Stimulated activated CD8-positive, alpha-beta memory T cell treated with anti-CD3 and anti-CD28 coated beads, Interleukin-7, amount 100 ng/mL, for 48 hours (primary cell): ENCODE measurements around the gene NUTF2.
A peak's percentile ranks its signal among the peaks of the same experiment; 100 is the strongest.
"Not testable (repeated sequence)": the region's sequence is repeated elsewhere in the genome, so short reads cannot be mapped to it uniquely, and the experiment has no call there.

Experiments
- DNase-seq, 2 donors: peaks; one replicate each; pipeline ENCODE4 v3.0.0-alpha.2; 2020; ENCODE audit warnings: low read depth in 1 of 2; ENCODE audit errors: extremely low read depth in 1 of 2

The NUTF2 gene

DNA sequence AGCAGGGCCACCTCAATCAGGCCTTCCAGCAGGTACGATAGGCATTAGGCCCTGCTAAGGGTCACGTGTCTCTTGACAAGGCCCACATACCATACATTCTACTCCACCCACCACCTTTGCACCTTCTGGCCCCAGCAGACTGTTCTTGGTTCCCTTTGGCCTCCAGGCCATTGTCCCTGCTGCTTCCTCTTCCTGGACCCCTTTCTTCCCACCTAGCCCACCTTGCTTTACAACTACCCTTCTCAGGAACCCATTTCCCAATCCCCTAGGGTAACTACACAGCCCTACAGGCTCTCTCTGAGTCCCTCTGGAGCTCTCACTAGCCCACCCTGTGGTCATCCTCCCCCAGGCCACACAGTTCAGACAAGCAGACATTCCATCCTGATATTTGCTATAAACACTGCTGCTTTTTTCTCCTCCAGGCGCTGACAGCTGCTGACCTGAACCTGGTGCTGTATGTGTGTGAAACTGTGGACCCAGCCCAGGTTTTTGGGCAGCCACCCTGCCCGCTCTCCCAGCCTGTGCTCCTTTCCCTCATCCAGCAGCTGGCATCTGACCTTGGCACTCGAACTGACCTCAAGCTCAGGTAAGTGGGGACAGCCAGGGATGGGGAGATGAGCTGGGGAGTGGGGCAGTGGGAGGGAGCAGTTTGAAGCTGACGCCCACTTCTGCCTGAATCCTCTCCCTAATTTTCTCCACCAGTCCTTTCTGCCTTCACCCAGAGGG, 36.6 kb downstream of the NUTF2 start:
- DNase-seq: no peak

DNA sequence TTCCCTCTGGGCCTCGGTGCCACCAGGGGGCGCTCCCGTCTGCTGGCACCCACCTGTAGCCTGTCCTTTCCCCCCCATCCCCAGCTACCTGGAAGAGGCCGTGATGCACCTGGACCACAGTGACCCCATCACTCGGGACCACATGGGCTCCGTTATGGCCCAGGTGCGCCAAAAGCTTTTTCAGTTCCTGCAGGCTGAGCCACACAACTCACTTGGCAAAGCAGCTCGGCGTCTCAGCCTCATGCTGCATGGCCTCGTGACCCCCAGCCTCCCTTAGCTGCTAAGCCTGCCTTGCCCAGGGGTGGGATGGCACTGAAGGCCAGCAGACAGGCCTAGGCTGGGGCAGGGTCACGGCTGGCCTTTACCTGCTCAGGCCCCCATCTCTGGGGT, 37.1 kb downstream of the NUTF2 start:
- peak; percentile 42 to 43 for DNase-seq

DNA sequence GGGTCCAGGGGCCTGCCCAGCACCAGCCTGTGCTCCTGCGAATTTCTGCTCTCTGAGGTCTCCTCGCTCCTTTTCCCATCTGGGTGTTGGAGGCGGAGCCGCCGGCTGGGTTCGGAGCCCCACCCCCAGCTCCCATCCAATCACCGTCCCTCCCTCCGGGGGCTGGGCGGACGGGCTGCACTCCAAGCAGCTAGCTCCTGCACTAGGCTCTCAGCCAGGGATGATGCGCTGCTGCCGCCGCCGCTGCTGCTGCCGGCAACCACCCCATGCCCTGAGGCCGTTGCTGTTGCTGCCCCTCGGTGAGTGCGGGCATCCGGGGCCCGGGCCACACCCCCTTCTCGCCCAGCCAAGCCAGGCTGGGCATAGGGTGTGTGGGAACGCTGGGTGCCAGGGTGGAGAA, 38.0 kb downstream of the NUTF2 start, which contains the start of gene NRN1L:
TSS of gene NRN1L (plus strand) at position 202 of the 400 bp plus-strand sequence. CDS start at position 221, 19 bp downstream.
- no peak for DNase-seq

DNA sequence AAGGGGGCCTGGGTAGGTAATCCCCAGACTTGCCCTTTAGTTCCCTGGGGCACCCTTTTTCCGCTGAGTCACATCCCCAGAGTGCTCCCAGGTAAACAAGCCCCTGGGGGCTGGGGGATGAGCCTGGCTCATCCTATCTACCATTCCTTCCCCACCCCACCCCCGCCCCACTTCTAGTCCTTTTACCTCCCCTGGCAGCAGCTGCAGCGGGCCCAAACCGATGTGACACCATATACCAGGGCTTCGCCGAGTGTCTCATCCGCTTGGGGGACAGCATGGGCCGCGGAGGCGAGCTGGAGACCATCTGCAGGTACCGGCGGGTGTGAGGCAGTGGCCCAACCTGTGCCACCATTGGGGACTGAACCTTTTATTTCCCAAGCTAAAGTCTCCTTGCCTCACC, 38.8 kb downstream of the NUTF2 start:
- DNase-seq: no peak

DNA sequence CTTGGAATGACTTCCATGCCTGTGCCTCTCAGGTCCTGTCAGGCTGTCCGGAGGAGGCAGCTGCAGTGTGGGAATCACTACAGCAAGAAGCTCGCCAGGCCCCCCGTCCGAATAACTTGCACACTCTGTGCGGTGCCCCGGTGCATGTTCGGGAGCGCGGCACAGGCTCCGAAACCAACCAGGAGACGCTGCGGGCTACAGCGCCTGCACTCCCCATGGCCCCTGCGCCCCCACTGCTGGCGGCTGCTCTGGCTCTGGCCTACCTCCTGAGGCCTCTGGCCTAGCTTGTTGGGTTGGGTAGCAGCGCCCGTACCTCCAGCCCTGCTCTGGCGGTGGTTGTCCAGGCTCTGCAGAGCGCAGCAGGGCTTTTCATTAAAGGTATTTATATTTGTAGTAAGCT, 39.2 kb downstream of the NUTF2 start:
- no peak for DNase-seq

DNA sequence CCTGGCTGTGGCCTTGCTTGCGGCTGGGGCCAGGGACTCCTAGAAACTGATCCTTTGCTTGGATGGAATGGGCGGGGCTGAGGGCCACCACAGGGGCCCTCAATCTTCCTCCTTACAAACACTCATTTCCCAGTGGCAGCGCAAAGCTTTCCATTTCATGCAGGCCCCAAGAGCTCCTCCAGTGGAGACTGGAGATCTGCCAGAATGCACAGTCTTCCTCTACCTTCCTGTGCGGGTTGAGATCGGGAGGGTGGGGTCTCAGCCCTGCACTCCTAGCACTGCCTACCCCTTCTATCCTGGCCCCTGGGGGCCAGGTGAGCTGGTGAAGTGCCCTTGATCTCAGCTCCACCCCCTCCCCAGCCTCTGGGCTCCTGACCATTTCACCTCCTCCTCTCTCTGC, 39.7 kb downstream of the NUTF2 start:
- DNase-seq: no peak

DNA sequence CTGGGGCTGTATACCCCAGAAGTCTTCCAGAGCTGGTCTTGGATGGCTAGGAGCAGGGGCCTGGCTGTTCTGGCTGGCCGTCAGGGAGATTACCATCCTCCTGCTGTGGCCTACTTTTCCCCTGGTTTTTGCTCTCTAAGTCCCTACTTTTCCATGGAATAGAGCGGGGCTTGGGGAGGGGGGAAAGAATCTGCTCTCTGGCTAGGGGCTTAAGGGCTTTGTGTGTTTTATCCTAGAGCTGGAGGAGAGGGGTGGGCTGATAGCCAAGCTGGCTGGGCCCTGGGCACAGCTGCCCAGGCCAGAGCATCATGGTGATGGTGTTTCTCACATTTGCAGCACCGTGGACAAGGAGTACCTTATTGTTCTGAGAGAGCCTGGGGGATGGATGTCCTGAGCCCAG, 41.6 kb downstream of the NUTF2 start:
- no peak for DNase-seq

DNA sequence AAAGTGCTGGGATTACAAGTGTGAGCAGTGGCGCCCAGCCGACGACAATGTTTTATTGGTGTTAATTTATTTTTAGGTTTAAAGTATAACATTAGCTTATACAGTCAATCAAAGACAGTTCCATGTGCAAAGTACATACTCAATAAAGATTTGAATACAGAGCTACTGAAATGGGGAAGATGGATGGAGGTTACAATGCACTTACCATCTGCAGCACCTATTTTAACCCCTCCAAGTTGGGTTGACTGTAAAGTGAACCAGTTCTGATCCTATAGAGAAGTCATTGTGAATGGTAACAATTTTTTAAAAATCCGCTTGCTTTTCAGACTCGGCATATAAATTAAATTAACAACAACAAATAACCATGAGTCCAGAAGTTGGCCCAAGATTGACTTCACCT, 45.6 kb downstream of the NUTF2 start:
- no peak for DNase-seq

DNA sequence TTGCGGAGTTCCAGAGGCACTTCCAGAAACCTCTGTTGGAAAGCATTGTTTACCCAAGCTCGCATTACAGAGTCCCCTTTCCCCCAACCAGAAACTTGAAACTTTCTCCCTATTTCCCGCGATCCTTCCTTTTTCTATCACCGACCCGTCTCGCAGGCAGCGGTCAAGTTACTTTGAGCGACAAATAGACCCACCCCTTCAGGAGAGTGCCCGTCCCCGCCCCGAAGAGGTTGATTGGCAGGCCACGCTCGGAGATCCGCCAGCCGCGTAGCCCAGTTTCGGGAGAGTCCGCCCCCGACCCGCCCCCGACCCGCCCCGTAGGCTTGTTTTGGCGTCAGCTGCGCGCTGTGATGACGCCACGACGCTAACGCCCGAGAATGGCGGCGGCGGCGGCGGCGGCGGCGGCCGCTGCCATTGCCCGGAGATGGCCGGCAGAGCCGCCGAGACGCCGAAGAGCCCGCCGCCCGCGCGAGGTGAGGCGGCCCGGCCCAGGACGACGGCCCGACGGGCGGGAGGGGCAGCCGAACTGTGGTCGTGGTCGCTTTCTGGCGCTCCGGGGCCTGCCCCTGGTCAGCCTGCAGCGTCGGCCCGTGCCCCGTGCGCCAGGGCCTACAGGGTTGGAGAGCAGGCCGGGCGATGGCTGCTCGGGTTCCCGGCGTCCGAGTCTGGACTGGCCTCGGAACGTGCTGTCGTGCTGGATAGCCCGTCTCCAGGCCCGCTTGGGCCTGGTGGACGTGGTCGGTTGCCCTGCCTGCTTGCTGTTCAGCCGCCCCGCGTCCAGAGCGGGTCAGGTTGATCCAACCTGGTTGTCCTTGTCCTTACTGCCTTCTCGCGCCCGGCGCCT, 46.4 kb downstream of the NUTF2 start, which contains the start of gene PSKH1:
TSS of gene PSKH1 (plus strand) at position 356 of the 844 bp plus-strand sequence. CDS start 15,496 bp downstream, outside the sequence.
- DNase-seq: peak; percentile 87 to 94

DNA sequence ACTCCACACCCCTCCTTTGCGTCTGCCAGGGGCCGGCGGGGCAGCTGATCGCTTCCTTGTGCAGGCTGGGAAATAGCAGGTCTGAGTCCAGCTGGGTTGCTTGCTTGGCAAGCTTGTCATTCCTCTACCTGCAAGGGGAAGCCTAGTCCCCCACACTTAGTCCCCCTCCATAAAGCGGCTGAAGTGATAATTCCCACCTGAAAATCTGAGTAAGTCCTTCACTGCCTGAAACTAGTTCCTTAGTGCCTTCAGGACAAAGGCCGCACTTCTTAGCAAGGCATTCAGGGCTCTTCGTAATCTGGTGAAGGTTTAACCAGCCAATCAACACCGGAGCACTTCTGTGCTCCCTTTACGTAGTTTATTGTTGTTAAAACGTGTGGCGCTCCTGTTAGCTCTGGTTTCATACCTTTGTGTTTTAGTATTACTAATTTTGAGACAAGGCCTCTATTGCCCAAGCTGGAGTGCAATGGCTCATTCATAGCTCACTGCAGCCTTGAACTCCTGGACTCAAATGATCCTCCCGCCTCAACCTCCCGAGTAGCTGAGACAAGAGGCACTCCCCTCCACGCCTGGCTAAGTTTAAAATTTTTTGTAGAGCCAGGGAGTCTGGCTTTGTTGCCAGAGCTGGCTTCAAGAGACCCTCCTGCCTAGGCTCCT, 47.1 kb downstream of the NUTF2 start:
- no peak for DNase-seq

DNA sequence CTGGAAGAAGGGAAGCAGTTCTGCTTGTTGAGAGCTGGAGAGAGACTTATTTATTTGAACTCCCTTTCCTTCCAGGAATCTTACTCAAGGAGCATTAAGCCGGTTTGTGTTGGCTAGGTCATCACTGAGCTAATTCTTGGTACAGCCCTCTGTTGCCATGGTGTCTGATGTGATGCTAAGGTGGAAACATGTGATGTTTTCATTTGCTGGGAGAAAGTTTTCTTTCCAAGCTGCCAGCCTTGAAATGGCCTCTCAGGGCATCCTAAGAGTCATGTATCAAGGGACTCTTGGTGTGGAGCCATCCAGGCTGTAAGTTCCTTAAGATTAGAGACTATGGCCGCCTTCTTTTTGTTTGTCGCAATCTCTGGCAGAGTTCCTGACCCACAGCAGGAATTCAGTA, 50.5 kb downstream of the NUTF2 start:
- DNase-seq: no peak

DNA sequence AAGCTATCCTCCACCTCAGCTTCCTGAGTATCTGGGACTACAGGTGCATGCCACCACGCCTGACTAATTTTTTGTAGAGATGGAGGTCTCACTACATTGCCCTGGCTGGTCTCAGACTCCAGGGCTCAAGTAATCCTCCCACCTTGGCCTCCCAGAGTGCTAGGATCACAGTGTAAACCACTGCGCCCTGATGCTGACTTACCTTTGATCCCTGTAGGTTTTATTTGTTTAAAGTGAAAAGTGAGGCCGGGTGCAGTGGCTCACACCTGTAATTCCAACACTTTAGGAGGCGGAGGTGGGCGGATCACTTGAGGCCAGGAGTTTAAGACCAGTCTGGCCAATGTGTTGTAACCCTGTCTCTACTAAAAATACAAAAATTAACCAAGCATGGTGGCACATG, 55.0 kb downstream of the NUTF2 start:
- DNase-seq: no peak

DNA sequence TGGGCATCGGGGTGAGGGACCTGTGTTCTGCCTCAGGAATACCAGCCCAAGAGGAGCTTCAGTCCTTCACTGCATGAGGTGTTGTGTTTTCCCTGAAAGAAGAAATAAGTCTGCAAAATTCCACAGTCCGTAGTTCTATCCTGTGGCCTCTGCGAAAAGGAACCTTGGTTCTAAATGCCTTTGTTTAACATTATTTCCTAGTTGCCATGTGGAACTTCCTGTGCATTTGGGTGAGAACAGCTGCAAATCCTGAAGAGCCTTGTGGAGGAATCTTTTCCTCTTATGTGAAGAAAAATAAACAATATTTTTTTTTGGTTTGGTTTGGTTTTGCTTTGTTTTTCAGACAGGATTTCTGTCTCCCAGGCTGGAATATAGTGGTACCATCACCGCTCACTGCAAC, 56.1 kb downstream of the NUTF2 start:
- no peak for DNase-seq

DNA sequence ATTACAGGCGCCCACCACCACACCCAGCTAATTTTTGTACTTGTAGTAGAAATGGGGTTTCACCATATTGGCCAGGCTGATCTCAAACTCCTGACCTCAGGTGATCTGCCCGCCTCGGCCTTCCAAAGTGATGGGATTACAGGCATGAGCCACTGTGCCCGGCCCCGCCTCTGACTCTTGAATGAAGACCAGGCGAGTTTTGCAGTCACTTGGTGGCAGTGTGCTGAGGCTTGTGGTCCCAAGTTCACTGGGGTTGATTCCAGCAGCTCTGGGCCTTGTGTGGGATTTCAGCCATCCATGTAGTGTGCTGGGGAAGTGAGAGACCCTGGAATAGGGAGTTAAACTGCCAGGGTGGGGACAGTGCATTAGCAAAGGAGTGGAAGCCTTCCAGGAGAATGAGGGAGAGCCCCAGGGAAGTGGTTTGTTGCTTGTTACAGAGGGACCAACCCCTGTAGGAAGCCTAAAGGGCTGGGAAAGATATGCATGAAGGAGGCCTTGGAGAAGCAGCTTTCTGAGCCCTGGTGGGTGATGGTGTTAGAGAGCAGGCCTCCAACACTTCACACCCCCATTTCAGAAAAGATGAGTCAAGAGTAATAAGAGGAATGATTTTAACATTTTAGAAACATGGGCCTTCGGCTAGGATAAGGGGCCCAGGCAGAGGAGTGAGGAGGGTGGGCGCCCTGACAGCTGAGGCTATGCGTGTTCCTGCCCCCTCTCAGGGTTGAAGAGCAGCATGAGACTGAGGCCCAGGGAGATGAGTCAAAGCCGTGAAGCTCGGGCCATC, 60.9 kb downstream of the NUTF2 start:
- DNase-seq: no peak

DNA sequence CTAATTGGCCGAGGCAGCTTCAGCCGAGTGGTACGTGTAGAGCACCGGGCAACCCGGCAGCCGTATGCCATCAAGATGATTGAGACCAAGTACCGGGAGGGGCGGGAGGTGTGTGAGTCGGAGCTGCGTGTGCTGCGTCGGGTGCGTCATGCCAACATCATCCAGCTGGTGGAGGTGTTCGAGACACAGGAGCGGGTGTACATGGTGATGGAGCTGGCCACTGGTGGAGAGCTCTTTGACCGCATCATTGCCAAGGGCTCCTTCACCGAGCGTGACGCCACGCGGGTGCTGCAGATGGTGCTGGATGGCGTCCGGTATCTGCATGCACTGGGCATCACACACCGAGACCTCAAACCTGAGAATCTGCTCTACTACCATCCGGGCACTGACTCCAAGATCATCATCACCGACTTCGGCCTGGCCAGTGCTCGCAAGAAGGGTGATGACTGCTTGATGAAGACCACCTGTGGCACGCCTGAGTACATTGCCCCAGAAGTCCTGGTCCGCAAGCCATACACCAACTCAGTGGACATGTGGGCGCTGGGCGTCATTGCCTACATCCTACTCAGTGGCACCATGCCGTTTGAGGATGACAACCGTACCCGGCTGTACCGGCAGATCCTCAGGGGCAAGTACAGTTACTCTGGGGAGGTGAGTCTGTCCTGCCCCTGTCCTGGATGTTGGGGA, 62.5 kb downstream of the NUTF2 start:
- DNase-seq: no peak

DNA sequence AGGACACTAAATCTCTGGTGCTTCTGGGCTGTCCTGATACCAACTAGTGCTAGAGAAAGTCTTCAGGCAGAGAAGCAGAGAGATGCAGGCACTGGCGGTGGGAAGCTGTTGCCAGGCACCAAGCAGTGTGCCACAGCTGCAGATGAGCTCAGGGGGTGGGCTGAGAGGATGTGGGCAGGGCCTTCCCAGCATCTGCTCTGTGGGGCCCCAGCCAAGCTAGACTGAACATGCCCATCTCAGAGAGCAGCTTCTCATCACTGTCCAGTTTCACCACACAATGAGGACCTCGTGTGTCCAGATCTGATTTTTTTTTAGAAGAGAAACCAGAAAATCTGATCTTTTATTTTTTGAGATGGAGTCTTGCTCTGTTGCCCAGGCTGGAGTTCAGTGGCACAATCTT, 63.4 kb downstream of the NUTF2 start:
- no peak for DNase-seq

DNA sequence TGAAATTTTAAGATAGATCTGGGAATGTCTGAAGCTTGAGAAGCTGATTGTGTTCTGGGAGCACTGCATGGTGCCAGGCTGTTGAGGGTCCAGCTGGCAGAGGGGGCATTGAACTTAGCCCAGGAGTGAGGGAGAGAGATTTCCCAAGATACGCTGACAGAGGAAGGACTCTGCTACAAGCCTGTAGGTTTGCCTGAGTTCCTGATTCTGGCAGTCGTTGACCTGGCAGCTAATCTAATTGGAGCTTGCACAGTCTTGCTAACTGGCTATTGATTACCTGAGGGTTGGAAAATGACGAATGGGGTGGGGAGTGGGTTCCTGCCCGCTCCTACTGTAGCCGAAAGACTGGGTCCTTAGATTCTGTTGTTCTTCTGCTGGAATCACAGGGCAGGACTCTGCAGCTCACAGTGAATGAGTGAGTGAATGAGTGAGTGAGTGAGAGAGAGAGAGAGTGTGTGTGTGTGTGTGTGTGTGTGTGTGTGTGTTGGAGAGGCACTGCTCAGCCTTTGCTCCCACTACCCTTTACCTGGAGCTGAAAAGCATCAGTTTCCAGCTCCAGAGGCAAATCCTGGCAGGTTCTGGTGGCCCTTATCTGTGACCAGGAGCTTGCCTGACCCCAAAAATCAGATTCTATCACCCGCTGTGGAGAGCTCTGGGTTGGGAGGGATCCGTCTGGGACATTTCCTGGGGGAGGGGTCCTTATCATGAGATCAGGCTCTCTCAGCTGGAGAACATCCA, 68.2 kb downstream of the NUTF2 start:
- no peak for DNase-seq

DNA sequence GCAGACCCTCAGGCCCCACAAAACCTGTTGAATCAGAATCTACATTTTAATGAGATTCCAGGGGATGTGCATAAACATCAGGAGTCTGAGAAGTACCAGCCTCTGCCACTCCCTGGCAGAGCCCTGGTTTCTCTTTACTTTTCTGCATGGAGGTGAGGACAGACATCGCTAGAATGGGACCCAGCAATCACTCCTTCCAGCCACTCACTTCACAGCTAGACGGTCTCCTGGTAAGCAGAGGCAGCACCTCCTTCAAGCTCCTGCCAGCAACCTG, 68.7 kb downstream of the NUTF2 start:
- DNase-seq: not testable (repeated sequence)

DNA sequence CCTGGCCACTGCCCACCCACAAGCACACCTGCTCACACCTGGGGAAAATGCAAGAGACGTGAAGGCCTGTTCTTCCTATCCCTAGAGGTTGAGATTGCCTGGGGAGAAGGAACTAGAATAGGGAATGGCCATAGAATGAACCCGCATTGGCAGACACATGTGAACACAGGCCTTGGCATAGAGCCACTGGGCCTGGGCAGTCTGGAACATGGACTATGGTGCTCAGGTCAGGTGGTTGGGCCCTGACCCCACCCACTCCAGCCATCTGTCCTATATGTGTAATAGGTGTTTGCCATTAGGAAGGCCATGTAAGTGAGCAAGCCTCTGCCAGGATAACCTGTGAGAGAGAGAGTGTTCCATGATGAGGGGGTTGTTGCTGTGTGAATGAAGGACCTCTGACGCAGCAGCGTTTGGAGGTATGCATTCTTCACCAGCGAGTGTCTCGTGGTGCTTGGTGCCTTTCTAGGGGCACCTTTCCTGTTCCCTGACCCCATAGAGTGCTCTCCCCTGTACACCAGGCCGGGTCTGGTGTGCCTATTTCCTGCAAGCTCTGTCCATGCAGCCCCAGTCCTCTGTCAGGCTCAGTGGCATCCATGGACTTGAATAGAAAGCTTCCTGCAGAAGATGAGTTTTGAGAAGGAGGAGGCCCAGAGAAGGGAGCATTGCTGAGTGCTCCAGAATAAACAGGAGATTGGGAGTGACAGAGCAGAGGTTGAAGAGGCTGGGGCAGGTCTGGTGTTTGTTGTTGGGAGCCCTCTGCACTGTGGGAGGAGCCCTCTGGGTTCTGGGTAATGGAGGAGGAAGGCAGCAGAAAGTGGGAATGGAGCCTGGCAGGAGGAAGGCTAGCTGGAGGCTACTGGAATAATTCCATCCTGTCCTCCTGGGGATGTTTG, 69.3 kb downstream of the NUTF2 start:
- no peak for DNase-seq
